Neural cell (in vitro differentiated cells): ENCODE measurements around the gene TRPV5.

Experiments used
- CTCF ChIP-seq: fragments of 450-650 bp; IDR thresholded peaks from 2 replicates; pipeline ENCODE4 v1.5.1; 2014; ENCODE audit warnings: antibody characterized with exemption, mild to moderate bottlenecking, moderate library complexity; ENCODE audit not compliant: poor library complexity, severe bottlenecking
- EP300 ChIP-seq: fragments of 450-650 bp; conservative IDR thresholded peaks from 2 replicates; pipeline ENCODE4 v1.6.1; 2014; ENCODE audit warnings: antibody characterized with exemption, mild to moderate bottlenecking, moderate library complexity; ENCODE audit not compliant: poor library complexity, severe bottlenecking
- EZH2 ChIP-seq: fragments of 200-600, 300-800 bp; shearing (Covaris generic), sonication (generic); IDR thresholded peaks from 2 replicates; pipeline ENCODE4 v1.6.1; 2014; ENCODE audit warnings: antibody characterized with exemption, low read length, borderline replicate concordance, mild to moderate bottlenecking; ENCODE audit not compliant: insufficient read depth, poor library complexity, severe bottlenecking
- MXI1 ChIP-seq: fragments of 450-650 bp; conservative IDR thresholded peaks from 2 replicates; pipeline ENCODE4 v1.6.1; 2014; ENCODE audit warnings: antibody characterized with exemption, mild to moderate bottlenecking; ENCODE audit not compliant: poor library complexity, severe bottlenecking
- POLR2AphosphoS5 ChIP-seq: IDR thresholded peaks from 2 replicates; pipeline ENCODE4 v1.6.1; 2012
- RAD21 ChIP-seq: fragments of 450-650 bp; conservative IDR thresholded peaks from 2 replicates; pipeline ENCODE4 v1.6.1; 2014; ENCODE audit warnings: antibody characterized with exemption, mild to moderate bottlenecking, moderate library complexity
- REST ChIP-seq: IDR thresholded peaks from 2 replicates; pipeline ENCODE4 v1.6.1; 2012; ENCODE audit warnings: borderline replicate concordance
- SMC3 ChIP-seq: fragments of 450-650 bp; conservative IDR thresholded peaks from 2 replicates; pipeline ENCODE4 v1.6.1; 2014; ENCODE audit warnings: antibody characterized with exemption, mild to moderate bottlenecking, moderate library complexity; ENCODE audit not compliant: poor library complexity
- TAF1 ChIP-seq: IDR thresholded peaks from 2 replicates; pipeline ENCODE4 v1.6.1; 2012; ENCODE audit warnings: low read depth

DNA sequence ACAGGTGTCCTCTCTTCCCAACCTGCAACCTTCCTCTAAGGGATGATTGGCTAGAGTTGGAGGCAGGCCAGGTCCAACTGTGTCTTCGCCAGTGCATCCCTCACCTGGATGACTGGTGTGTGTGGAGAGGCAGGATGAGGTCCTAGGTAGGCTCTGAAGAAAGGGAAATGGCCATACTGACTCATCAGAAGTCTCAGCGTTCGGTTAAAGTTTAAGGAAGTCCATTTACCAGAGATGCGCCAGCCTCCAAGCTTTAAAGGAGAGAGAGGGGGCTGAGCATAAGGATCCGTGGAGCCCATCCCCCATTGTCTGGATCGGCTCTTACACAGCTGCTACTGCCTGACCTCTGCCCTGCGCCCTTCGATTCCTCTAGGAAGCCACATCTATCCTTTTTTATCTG, 24.2 kb upstream of the TRPV5 start:
- TF ChIP-seq RAD21 (no peak), EP300 (no peak), CTCF (no peak), EZH2 (no peak), REST (no peak), TAF1 (no peak), POLR2AphosphoS5 (no peak), SMC3 (no peak), MXI1 (no peak)
